Fibroblast of skin of right biceps (primary cell): ENCODE results near the gene FGFRL1.

Source experiments
- DNase-seq: peaks from one replicate; pipeline ENCODE4 v3.0.0-alpha.2; 2013

Gene FGFRL1

GRCh38 chr4:1009542-1010394 lies 1.7 kb upstream of the FGFRL1 start:
- DNase-seq = peak; percentile 60

GRCh38 chr4:1010395-1011021 lies 918 bp upstream of the FGFRL1 start:
- peak; percentile 78 for DNase-seq

- DNase-seq = no peak
These were observed 224 bp downstream of the FGFRL1 start for GRCh38 chr4:1011666-1012033.

- DNase-seq = peak; percentile 38
These were observed 761 bp downstream of the FGFRL1 start for GRCh38 chr4:1012034-1012739.

GRCh38 chr4:1013225-1014073 lies 2.0 kb downstream of the FGFRL1 start:
- no peak for DNase-seq

- no peak for DNase-seq
These were observed 3.1 kb downstream of the FGFRL1 start for GRCh38 chr4:1014291-1015167.

- DNase-seq = no peak
These were observed 3.8 kb downstream of the FGFRL1 start for GRCh38 chr4:1015179-1015578.

- DNase-seq = no peak
These were observed 4.3 kb downstream of the FGFRL1 start for GRCh38 chr4:1015746-1016145.

- no peak for DNase-seq
These were observed 5.8 kb downstream of the FGFRL1 start for GRCh38 chr4:1017211-1017610.

GRCh38 chr4:1017706-1018105 lies 6.3 kb downstream of the FGFRL1 start:
- no peak for DNase-seq

GRCh38 chr4:1018147-1019020 lies 7.0 kb downstream of the FGFRL1 start:
- DNase-seq = no peak

- no peak for DNase-seq
These were observed 7.9 kb downstream of the FGFRL1 start for GRCh38 chr4:1019320-1019719.

GRCh38 chr4:1019729-1020470 lies 8.5 kb downstream of the FGFRL1 start:
- no peak for DNase-seq

- DNase-seq = no peak
These were observed 10.1 kb downstream of the FGFRL1 start for GRCh38 chr4:1021386-1022050.

- DNase-seq = no peak
These were observed 10.8 kb downstream of the FGFRL1 start for GRCh38 chr4:1022051-1022738.

GRCh38 chr4:1022739-1023066 lies 11.3 kb downstream of the FGFRL1 start:
- no peak for DNase-seq

- no peak for DNase-seq
These were observed 11.7 kb downstream of the FGFRL1 start for GRCh38 chr4:1023075-1023640.

GRCh38 chr4:1023895-1024740 lies 12.7 kb downstream of the FGFRL1 start:
- DNase-seq = no peak
